B cell (primary cell): Measurements from ENCODE around the gene SEMA3F.

ENCODE experiments used
- EZH2 ChIP-seq: IDR thresholded peaks from 2 replicates; pipeline ENCODE4 v1.6.1; 2012; ENCODE audit warnings: borderline replicate concordance, low read depth, mild to moderate bottlenecking, moderate library complexity, low read length; ENCODE audit not compliant: insufficient read depth, poor library complexity, severe bottlenecking
- TF ChIP-seq, protein P1 (sequence below): fragments of 200-600 bp; IDR thresholded peaks from one replicate; pipeline ENCODE4 v1.8.0; 2022; ENCODE audit warnings: antibody characterized with exemption, mild to moderate bottlenecking

DNA sequence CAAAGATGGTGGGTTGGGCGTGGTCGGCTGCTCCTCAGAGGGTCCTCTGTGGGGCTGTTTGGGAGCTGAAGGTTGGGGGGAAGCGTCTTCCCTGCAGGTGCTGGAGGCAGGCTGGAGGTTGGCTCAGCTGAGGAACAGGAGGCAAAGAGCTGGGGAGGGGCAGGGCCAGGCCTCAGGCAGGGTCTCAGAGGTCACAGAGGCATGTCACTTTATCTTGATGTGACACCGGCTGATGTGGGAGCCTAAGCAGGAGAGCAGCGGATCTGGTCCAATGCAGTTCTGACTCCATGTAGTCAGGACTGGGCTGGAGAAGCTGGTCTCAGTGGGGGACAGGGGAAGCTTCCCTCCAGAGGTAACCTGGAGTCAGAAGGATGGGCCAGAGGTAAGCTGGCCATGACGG, 28.6 kb downstream of the SEMA3F start:
- TF ChIP-seq, protein P1, sequence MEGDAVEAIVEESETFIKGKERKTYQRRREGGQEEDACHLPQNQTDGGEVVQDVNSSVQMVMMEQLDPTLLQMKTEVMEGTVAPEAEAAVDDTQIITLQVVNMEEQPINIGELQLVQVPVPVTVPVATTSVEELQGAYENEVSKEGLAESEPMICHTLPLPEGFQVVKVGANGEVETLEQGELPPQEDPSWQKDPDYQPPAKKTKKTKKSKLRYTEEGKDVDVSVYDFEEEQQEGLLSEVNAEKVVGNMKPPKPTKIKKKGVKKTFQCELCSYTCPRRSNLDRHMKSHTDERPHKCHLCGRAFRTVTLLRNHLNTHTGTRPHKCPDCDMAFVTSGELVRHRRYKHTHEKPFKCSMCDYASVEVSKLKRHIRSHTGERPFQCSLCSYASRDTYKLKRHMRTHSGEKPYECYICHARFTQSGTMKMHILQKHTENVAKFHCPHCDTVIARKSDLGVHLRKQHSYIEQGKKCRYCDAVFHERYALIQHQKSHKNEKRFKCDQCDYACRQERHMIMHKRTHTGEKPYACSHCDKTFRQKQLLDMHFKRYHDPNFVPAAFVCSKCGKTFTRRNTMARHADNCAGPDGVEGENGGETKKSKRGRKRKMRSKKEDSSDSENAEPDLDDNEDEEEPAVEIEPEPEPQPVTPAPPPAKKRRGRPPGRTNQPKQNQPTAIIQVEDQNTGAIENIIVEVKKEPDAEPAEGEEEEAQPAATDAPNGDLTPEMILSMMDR, result no peak
- TF ChIP-seq EZH2, result no peak
